ENCODE measurements around the gene MMP12.

DNA sequence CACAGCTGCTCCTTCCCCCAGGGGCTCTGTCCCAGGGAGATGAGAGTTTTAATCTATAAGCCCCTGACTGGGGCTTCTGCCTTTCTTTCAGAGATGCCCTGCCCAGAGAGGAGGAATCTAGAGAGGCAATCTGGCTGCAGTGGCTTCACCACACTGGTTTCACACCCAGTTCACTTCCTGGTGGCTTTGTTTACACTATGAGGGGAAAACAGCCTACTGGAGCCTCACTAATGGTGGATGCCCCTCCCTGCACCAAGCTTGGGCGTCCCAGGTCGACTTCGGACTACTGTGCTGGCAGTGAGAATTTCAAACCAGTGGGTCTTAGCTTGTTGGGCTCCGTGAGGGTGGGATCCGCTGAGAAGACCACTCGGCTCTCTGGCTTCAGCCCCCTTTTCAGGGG is 55.3 kb downstream of the MMP12 start:
- TF ChIP-seq ZNF274 (IDR thresholded peaks at IDR 0.05; ENCODE audit: low read depth, low read length) (no peak), YY1 (IDR thresholded peaks at IDR 0.05; ENCODE audit: insufficient read depth, insufficient read length) (no peak)

Measured in NT2/D1 (cell line).